Natural killer cell (primary cell): ENCODE data around the gene MPL. TPM values are rescaled to one million over a fixed set of nuclear protein-coding genes. Genes with fewer than 3 reads are reported as not detected.
A peak's percentile ranks its signal among the peaks of the same experiment; 100 is the strongest.

Experiments
- ATAC-seq, 3 donors: fragments of 150-1000 bp in 2 of 3; fragments of 200-7000 bp in 1 of 3; cut with Tn5 transposase; 1 replicate in 1 of 3; 2 replicates in 2 of 3; pipeline ENCODE4 v1.10.0; 2021; ENCODE audit warnings: mild to moderate bottlenecking in 2 of 3, moderate library complexity in 2 of 3
- DNase-seq, 2 donors: peaks; one replicate each; pipeline versions ENCODE4 v3.0.0 to v3.0.0-alpha.2; 2013 to 2021; ENCODE audit warnings: mixed read lengths in 1 of 2
- H3K27ac ChIP-seq: one replicate; pipeline ENCODE4 v1.5.1; 2013; ENCODE audit warnings: mild to moderate bottlenecking, low read length
- H3K27me3 ChIP-seq: one replicate; pipeline ENCODE4 v1.6.1; 2013; ENCODE audit warnings: low read length; ENCODE audit not compliant: control insufficient read depth, insufficient read depth
- H3K36me3 ChIP-seq: one replicate; pipeline ENCODE4 v1.6.1; 2013; ENCODE audit warnings: low read length; ENCODE audit not compliant: control insufficient read depth, insufficient read depth
- H3K4me1 ChIP-seq: one replicate; pipeline ENCODE4 v1.6.1; 2013; ENCODE audit warnings: low read length; ENCODE audit not compliant: control insufficient read depth, insufficient read depth
- H3K4me3 ChIP-seq: one replicate; pipeline ENCODE4 v1.5.1; 2013; ENCODE audit warnings: low read length
- H3K9me3 ChIP-seq: one replicate; pipeline ENCODE4 v1.6.1; 2013; ENCODE audit warnings: low read length; ENCODE audit not compliant: control insufficient read depth, insufficient read depth
- H3K27ac Mint-ChIP-seq, 2 donors: one replicate each; pipeline ENCODE4 v1.8.0; 2022; ENCODE audit warnings: mild to moderate bottlenecking in 2 of 2, mixed read lengths in 2 of 2, moderate library complexity in 1 of 2
- H3K27me3 Mint-ChIP-seq, 2 donors: one replicate each; pipeline ENCODE4 v1.8.0; 2022; ENCODE audit warnings: low read depth in 2 of 2, mixed read lengths in 2 of 2
- H3K36me3 Mint-ChIP-seq: one replicate; pipeline ENCODE4 v1.8.0; 2022; ENCODE audit warnings: mixed read lengths
- H3K4me1 Mint-ChIP-seq, 2 donors: one replicate each; pipeline ENCODE4 v1.8.0; 2022; ENCODE audit warnings: mixed read lengths in 2 of 2
- H3K4me3 Mint-ChIP-seq: one replicate; pipeline ENCODE4 v1.8.0; 2022; ENCODE audit warnings: mild to moderate bottlenecking, moderate library complexity, mixed read lengths
- H3K9me3 Mint-ChIP-seq, 2 donors: one replicate each; pipeline ENCODE4 v1.8.0; 2022; ENCODE audit warnings: mixed read lengths in 2 of 2
- CTCF ChIP-seq: fragments of 200-600 bp; IDR thresholded peaks from one replicate; pipeline ENCODE4 v1.8.0; 2022; ENCODE audit warnings: antibody characterized with exemption
- WGBS: methylation state at CpG from one replicate; pipeline ENCODE4 v1.1.7; 2013; ENCODE audit warnings: missing lambda C conversion rate; ENCODE audit not compliant: insufficient coverage; 5-methylcytosine and 5-hydroxymethylcytosine counted together
- intact Hi-C: fragments of 100-400 bp; cut with micrococcal nuclease; formaldehyde crosslinking; loops from one replicate; pipeline ENCODE4 v1.14.2; 2022
- total RNA-seq, 4 donors: library from RNA; stranded (reverse); fragments of 120-200 nt in 1 of 4; gene quantifications; one replicate each; pipeline versions ENCODE4 v1.2.3 to v1.2.4, GENCODE V29; 2013 to 2022

Gene MPL
- total RNA-seq, 3 donors from 2014 or later (not counting 1 experiment from before 2014, with no cell fraction given), result 0.43 to 1.7 (median 0.48) TPM

GRCh38 chr1:43354471-43354870 is 16.9 kb downstream of the MPL start:
- H3K4me3 ChIP-seq, result no peak overlapping the region
- H3K4me1 ChIP-seq, result peaks cover 19% of the 10 kb centered on the region
- intact Hi-C loops, result no loop called here
- 93% methylated on average over 2 of the region's 2 CpGs for WGBS
- no peak overlapping the region for H3K27ac Mint-ChIP-seq
- TF ChIP-seq CTCF, result no peak
- no peaks in the 10 kb centered on the region for H3K27me3 Mint-ChIP-seq
- ATAC-seq, result no peak
- no peak overlapping the region for H3K4me3 Mint-ChIP-seq
- no peak overlapping the region for H3K27ac ChIP-seq
- H3K36me3 Mint-ChIP-seq, result no peaks in the 10 kb centered on the region
- H3K9me3 Mint-ChIP-seq, result no peaks in the 10 kb centered on the region
- no peaks in the 10 kb centered on the region for H3K9me3 ChIP-seq
- no peak for DNase-seq
- H3K27me3 ChIP-seq, result no peaks in the 10 kb centered on the region
- peaks cover 16 to 28% of the 10 kb centered on the region in 2 donors for H3K4me1 Mint-ChIP-seq
- no peaks in the 10 kb centered on the region for H3K36me3 ChIP-seq

- DNase-seq (no peak), ATAC-seq (no peak)
- H3K4me1 Mint-ChIP-seq, result peaks cover 11 to 28% of the 10 kb centered on the region in 2 donors
- intact Hi-C loops, result no loop called here
- H3K36me3 Mint-ChIP-seq, result no peaks in the 10 kb centered on the region
- H3K9me3 Mint-ChIP-seq, result no peaks in the 10 kb centered on the region
- H3K9me3 ChIP-seq, result no peaks in the 10 kb centered on the region
- TF ChIP-seq CTCF, result no peak
- WGBS, result no CpG with 5 or more reads among the region's 2 CpGs
- H3K4me3 Mint-ChIP-seq, result no peak overlapping the region
- H3K4me1 ChIP-seq, result peaks cover 20% of the 10 kb centered on the region
- no peak overlapping the region for H3K27ac Mint-ChIP-seq
- no peaks in the 10 kb centered on the region for H3K36me3 ChIP-seq
- H3K27me3 Mint-ChIP-seq, result no peaks in the 10 kb centered on the region
- H3K27ac ChIP-seq, result no peak overlapping the region
- H3K4me3 ChIP-seq, result no peak overlapping the region
- H3K27me3 ChIP-seq, result no peaks in the 10 kb centered on the region
Measured at GRCh38 chr1:43354936-43355335, 17.3 kb downstream of the MPL start.

- Histone ChIP-seq H3K36me3 (peaks cover 11% of the 10 kb centered on the region), H3K4me1 (peaks cover 20% of the 10 kb centered on the region), H3K27ac (no peak overlapping the region), H3K27me3 (no peaks in the 10 kb centered on the region), H3K9me3 (no peaks in the 10 kb centered on the region), H3K4me3 (no peak overlapping the region)
- DNase-seq (no peak), ATAC-seq (no peak)
- 95% methylated on average over 4 of the region's 4 CpGs for WGBS
- no peak for TF ChIP-seq CTCF
- no peak overlapping the region for H3K4me3 Mint-ChIP-seq
- no peaks in the 10 kb centered on the region for H3K36me3 Mint-ChIP-seq
- no peak overlapping the region for H3K27ac Mint-ChIP-seq
- H3K27me3 Mint-ChIP-seq, result no peaks in the 10 kb centered on the region
- H3K9me3 Mint-ChIP-seq, result no peaks in the 10 kb centered on the region
- H3K4me1 Mint-ChIP-seq, result peaks cover 10 to 32% of the 10 kb centered on the region in 2 donors
- intact Hi-C loops, result no loop called here
Measured at GRCh38 chr1:43357251-43357650, 19.6 kb downstream of the MPL start.

- under 1% methylated on average over 33 of the region's 33 CpGs for WGBS
- Histone ChIP-seq H3K4me3 (peak overlapping the region; percentile 62), H3K36me3 (peaks cover 18% of the 10 kb centered on the region), H3K27ac (peak overlapping the region; percentile 53), H3K27me3 (no peaks in the 10 kb centered on the region), H3K9me3 (no peaks in the 10 kb centered on the region), H3K4me1 (peaks cover 20% of the 10 kb centered on the region)
- Mint-ChIP-seq H3K4me1 (peaks cover 10 to 28% of the 10 kb centered on the region in 2 donors), H3K36me3 (no peaks in the 10 kb centered on the region), H3K9me3 (no peaks in the 10 kb centered on the region), H3K27ac (peak overlapping the region; percentile 62 to 81), H3K4me3 (peak overlapping the region; percentile 92), H3K27me3 (no peaks in the 10 kb centered on the region)
- intact Hi-C loops, result loop anchor here (1.0 to 2.0 kb wide), 2 partner anchors 10 to 131 kb away; partner anchors contain the start of gene ELOVL1
- ATAC-seq, result peak; percentile 2 to 34 (median 15)
- peak in 1 of 2 donors; percentile 52 for DNase-seq
- TF ChIP-seq CTCF, result no peak
Measured at GRCh38 chr1:43358121-43358745, 20.6 kb downstream of the MPL start.
